Measurements from ENCODE around the gene CREBL2. TPM values are rescaled to one million over a fixed set of nuclear protein-coding genes. Genes with fewer than 3 reads are reported as not detected.
"Not testable (repeated sequence)": the region's sequence is repeated elsewhere in the genome, so short reads cannot be mapped to it uniquely, and the experiment has no call there.

Gene CREBL2
- total RNA-seq, 1 donor: 19.6 TPM

GRCh38 chr12:12586879-12587675 is 24.6 kb upstream of the CREBL2 start:
- no peaks in the 10 kb centered on the region for H3K27me3 ChIP-seq (ENCODE audit: insufficient read depth, low read length)
- H3K4me1 ChIP-seq (ENCODE audit: insufficient read depth, low read length): peaks cover 4% of the 10 kb centered on the region
- no peak overlapping the region for H3K4me3 ChIP-seq (ENCODE audit: low read length)
- no peaks in the 10 kb centered on the region for H3K9me3 ChIP-seq (ENCODE audit: low read depth, low read length)

DNA sequence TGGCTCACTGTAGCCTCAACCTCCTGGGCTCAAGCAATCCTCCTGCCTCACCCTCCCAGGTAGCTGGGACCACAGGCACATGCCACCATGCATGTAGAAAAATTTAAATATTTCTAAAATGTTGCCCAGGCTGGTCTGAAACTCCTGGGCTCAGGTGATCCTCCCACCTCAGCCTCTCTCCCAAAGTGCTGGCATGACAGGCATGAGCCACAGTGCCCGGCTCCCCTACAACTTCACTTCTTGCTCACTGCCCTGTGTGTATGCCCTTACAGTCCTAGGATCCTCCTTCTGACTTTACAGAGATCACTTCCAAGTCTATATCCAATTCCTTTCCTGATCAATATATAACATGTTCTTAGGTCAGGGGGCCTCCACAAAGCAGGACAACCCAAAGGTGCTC is 23.8 kb upstream of the CREBL2 start:
- Histone ChIP-seq H3K4me1 (ENCODE audit: insufficient read depth, low read length) (no peaks in the 10 kb centered on the region), H3K9me3 (ENCODE audit: low read depth, low read length) (no peaks in the 10 kb centered on the region), H3K4me3 (ENCODE audit: low read length) (no peak overlapping the region), H3K27me3 (ENCODE audit: insufficient read depth, low read length) (no peaks in the 10 kb centered on the region)

- H3K9me3 ChIP-seq (ENCODE audit: low read depth, low read length); H3K27me3 ChIP-seq (ENCODE audit: insufficient read depth, low read length); H3K4me1 ChIP-seq (ENCODE audit: insufficient read depth, low read length); H3K4me3 ChIP-seq (ENCODE audit: low read length): not testable (repeated sequence)
Observed at GRCh38 chr12:12588436-12588835, 23.2 kb upstream of the CREBL2 start.

- Histone ChIP-seq H3K9me3 (ENCODE audit: low read depth, low read length) (no peaks in the 10 kb centered on the region), H3K4me3 (ENCODE audit: low read length) (no peak overlapping the region), H3K27me3 (ENCODE audit: insufficient read depth, low read length) (no peaks in the 10 kb centered on the region), H3K4me1 (ENCODE audit: insufficient read depth, low read length) (no peaks in the 10 kb centered on the region)
Observed at GRCh38 chr12:12590961-12591360, 20.7 kb upstream of the CREBL2 start.

DNA sequence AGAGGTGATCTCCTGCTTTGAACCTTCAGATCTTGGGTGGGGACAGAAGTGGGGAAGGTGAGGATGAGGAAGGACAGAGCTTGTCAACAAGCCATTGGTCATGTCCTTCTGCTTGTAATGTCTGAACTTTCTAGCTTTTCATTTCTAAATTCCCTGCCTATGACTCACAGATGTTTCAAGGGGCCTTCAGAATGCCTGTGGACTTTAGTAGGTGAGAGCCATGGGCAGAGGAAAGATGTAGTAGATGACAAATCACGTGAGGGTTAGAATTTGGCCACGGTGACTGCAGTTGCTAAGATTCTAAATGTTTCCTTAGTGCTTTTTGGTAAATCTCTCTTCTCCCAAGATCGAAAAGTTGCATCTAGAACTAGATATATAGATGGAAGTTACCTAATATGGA is 18.7 kb upstream of the CREBL2 start:
- H3K4me1 ChIP-seq (ENCODE audit: insufficient read depth, low read length): no peaks in the 10 kb centered on the region
- no peaks in the 10 kb centered on the region for H3K27me3 ChIP-seq (ENCODE audit: insufficient read depth, low read length)
- no peak overlapping the region for H3K4me3 ChIP-seq (ENCODE audit: low read length)
- no peaks in the 10 kb centered on the region for H3K9me3 ChIP-seq (ENCODE audit: low read depth, low read length)

DNA sequence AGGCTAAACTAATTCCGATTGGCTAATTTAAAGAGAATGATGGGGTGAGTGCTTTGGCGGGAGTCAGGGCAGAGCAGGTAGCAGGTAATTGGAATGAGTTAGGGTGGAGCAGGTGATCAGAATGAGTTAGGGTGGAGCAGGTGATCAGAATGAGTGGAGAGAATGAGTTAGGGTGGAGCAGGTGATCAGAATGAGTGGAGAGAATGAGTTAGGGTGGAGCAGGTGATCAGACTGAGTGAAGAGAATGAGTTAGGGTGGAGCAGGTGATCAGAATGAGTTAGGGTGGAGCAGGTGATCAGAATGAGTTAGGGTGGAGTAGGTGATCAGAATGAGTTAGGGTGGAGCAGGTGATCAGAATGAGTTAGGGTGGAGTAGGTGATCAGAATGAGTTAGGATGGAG is 15.7 kb upstream of the CREBL2 start:
- H3K9me3 ChIP-seq (ENCODE audit: low read depth, low read length); H3K4me1 ChIP-seq (ENCODE audit: insufficient read depth, low read length); H3K4me3 ChIP-seq (ENCODE audit: low read length); H3K27me3 ChIP-seq (ENCODE audit: insufficient read depth, low read length): not testable (repeated sequence)

DNA sequence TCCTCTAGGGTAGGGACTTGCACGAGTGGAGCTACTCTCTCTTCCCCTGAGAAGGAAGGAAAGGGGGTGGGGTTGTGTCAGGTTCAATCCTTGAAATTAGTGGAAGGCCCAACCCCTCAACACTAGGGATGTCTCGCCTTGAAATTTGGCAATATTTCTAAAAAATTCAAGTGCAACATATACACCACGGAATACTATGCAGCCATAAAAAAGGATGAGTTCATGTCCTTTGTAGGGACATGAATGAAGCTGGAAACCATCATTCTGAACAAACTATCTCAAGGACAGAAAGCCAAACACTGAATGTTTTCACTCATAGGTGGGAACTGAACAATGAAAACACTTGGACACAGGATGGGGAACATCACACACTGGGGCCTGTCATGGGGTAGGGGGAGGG is 15.1 kb upstream of the CREBL2 start:
- H3K4me1 ChIP-seq (ENCODE audit: insufficient read depth, low read length); H3K4me3 ChIP-seq (ENCODE audit: low read length); H3K9me3 ChIP-seq (ENCODE audit: low read depth, low read length); H3K27me3 ChIP-seq (ENCODE audit: insufficient read depth, low read length): not testable (repeated sequence)

GRCh38 chr12:12598864-12599263 is 12.8 kb upstream of the CREBL2 start:
- Histone ChIP-seq H3K4me3 (ENCODE audit: low read length) (no peak overlapping the region), H3K9me3 (ENCODE audit: low read depth, low read length) (no peaks in the 10 kb centered on the region), H3K27me3 (ENCODE audit: insufficient read depth, low read length) (no peaks in the 10 kb centered on the region), H3K4me1 (ENCODE audit: insufficient read depth, low read length) (no peaks in the 10 kb centered on the region)

DNA sequence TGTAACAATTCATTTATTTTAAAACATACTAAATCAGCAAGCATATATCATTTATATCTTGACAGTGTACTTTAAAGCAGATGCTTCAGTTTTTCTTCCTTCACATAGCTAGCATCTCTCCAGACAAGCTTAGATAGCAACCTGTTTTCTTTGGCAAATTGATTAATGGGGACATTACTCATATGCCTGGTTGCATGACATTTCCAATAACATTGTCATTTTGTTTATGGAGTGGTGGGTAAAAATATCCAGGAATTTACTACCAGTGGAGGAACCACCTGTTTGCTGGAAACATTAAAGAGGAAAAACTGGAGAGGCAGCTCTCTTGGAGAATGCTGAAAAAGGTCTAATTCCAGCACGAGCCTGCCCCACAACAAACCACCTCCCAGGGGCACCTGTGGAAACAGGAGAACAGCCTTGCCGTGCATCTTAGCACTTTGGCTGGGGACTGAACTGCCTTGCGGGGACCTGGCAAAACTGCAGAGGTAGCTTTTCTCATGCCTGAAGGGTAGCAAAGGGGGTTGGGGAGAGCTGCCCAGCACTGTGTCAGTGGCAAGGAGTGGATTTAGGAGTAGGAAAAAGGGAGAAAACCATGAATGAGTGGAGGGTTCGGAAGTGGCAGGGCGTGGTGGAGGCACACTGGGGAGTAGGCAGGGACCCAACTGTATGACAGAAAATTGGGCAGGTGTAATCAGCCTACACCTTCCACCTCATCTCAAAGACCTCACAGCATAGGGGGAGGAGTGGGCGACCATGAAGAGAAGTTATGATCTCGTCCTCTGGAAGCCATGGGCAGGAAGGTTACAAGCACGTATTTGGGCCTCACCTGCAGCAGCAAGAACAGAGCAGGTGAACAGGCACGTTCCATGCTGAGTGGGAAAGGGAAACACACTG is 11.7 kb upstream of the CREBL2 start:
- no peaks in the 10 kb centered on the region for H3K9me3 ChIP-seq (ENCODE audit: low read depth, low read length)
- H3K27me3 ChIP-seq (ENCODE audit: insufficient read depth, low read length): no peaks in the 10 kb centered on the region
- no peaks in the 10 kb centered on the region for H3K4me1 ChIP-seq (ENCODE audit: insufficient read depth, low read length)
- H3K4me3 ChIP-seq (ENCODE audit: low read length): no peak overlapping the region

DNA sequence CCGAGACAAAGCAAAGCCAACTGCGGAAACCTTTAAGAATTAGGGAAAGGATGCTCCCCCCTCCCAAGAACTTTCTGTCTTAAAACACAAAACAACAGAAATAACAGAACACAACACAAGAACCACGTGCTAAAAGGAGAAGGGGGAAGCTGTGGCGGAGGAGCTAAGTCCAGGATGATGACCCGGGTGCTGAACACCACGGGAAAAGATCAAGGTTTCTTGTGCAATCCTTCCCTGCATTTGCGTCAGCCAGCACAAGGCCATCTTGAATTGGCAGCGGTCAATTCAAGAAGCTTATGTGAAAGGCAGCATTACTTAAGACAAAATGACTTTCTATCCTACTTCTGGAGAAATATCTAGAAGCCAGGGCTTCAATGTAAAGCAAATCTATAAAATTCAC is 11.0 kb upstream of the CREBL2 start:
- Histone ChIP-seq H3K9me3 (ENCODE audit: low read depth, low read length) (no peaks in the 10 kb centered on the region), H3K4me3 (ENCODE audit: low read length) (no peak overlapping the region), H3K27me3 (ENCODE audit: insufficient read depth, low read length) (no peaks in the 10 kb centered on the region), H3K4me1 (ENCODE audit: insufficient read depth, low read length) (no peaks in the 10 kb centered on the region)

DNA sequence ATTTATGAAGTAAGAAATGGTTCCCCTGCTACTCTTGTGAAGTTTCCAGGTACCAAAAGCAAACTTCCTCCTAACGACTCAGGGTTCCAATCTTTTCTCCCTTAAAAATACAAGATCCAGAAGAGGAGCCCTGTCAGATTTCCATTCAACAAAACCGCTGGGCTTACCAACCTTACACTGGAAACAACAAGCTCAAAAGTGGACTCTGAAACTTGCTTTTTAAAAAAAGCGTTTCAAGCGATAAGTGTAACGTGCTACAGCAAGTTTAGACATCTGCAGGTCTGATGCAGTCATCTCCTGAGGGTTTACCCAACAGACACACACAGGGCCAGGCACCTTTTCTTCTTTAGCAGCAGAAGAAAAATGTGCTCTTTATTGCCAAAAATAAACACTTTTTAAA is 6.9 kb upstream of the CREBL2 start:
- H3K4me3 ChIP-seq (ENCODE audit: low read length): no peak overlapping the region
- H3K27me3 ChIP-seq (ENCODE audit: insufficient read depth, low read length): no peaks in the 10 kb centered on the region
- no peaks in the 10 kb centered on the region for H3K9me3 ChIP-seq (ENCODE audit: low read depth, low read length)
- peaks cover 9% of the 10 kb centered on the region for H3K4me1 ChIP-seq (ENCODE audit: insufficient read depth, low read length)

DNA sequence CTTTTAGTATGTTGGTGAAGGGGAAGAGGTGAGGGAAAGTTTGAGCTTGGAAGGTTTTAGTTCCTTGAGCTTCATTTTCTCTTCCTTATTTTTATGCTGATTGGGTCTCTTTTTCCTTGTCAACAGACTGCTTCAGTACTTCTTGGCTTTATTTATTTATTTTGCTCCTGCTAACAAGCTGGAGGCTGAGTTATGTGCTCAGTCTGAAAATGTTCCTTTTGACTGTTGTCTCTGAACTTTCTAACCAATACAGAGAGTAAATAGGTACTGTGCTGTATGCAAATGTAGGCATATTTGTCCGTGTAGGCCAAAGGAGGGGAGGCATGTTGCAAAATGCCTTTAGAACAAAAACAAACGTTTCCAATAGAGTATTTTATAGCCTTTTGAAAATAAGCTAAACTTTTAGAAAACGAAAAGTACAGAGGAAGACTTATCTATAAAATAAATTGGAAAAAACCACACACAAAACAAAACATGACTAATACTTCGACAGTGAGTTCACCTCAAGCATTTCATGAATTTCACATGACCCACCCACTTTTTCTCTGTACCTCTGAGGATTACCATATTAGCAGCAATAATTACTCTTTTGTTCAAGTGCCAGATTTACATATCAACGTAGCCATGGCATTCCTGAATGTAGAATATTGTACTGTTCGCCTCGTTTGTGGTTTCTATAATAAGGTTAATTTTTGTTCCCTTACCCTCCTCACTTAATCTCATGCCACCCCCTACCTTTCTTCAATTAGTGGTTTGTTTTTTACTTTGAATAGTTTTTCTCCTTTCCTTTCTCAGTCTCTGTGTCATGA is 4.7 kb upstream of the CREBL2 start:
- no peak overlapping the region for H3K4me3 ChIP-seq (ENCODE audit: low read length)
- no peaks in the 10 kb centered on the region for H3K9me3 ChIP-seq (ENCODE audit: low read depth, low read length)
- no peaks in the 10 kb centered on the region for H3K27me3 ChIP-seq (ENCODE audit: insufficient read depth, low read length)
- peaks cover 17% of the 10 kb centered on the region for H3K4me1 ChIP-seq (ENCODE audit: insufficient read depth, low read length)

- no peak overlapping the region for H3K4me3 ChIP-seq (ENCODE audit: low read length)
- no peaks in the 10 kb centered on the region for H3K27me3 ChIP-seq (ENCODE audit: insufficient read depth, low read length)
- H3K9me3 ChIP-seq (ENCODE audit: low read depth, low read length): no peaks in the 10 kb centered on the region
- H3K4me1 ChIP-seq (ENCODE audit: insufficient read depth, low read length): peaks cover 33% of the 10 kb centered on the region
Observed at GRCh38 chr12:12608557-12608957, 3.1 kb upstream of the CREBL2 start.

DNA sequence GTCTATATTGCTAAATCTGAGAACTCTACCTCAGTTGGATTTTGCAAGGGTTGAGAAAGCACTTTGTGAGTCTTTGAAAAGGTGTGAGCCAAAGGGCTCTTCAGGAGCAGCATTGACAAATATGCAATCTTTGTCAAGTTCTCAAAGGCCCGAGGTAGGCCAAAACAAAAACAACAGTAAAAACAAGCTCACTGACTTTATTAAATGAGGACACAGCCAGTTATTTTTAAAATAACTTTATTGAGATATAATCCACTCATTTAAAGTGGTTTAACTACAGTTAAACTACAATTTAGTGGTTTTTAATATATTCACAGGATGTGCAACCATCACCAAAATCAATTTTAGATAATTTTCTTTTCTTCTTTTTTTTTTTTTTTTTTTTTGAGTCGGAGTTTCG is 2.0 kb upstream of the CREBL2 start:
- Histone ChIP-seq H3K9me3 (ENCODE audit: low read depth, low read length) (no peaks in the 10 kb centered on the region), H3K4me3 (ENCODE audit: low read length) (no peak overlapping the region), H3K4me1 (ENCODE audit: insufficient read depth, low read length) (peaks cover 40% of the 10 kb centered on the region), H3K27me3 (ENCODE audit: insufficient read depth, low read length) (no peaks in the 10 kb centered on the region)

GRCh38 chr12:12610711-12611110 is 965 bp upstream of the CREBL2 start:
- Histone ChIP-seq H3K4me1 (ENCODE audit: insufficient read depth, low read length) (peaks cover 40% of the 10 kb centered on the region), H3K4me3 (ENCODE audit: low read length) (no peak overlapping the region), H3K27me3 (ENCODE audit: insufficient read depth, low read length) (no peaks in the 10 kb centered on the region), H3K9me3 (ENCODE audit: low read depth, low read length) (no peaks in the 10 kb centered on the region)

Measured in mononuclear cell (primary cell).